GM21825 (cell line): Measurements from ENCODE around the gene MRPL38.
"Not testable (repeated sequence)": the region's sequence is repeated elsewhere in the genome, so short reads cannot be mapped to it uniquely, and the experiment has no call there.

Source experiments
- ATAC-seq: cut with Tn5 transposase; IDR thresholded peaks from one replicate; pipeline ENCODE4 v1.9.1; 2021; ENCODE audit warnings: mild to moderate bottlenecking, moderate library complexity; ENCODE audit not compliant: unreplicated experiment

Gene MRPL38

GRCh38 chr17:75876938-75877751 is 27.5 kb downstream of the MRPL38 start:
- ATAC-seq: no peak

GRCh38 chr17:75876190-75876937 is 28.3 kb downstream of the MRPL38 start:
- ATAC-seq: no peak

- no peak for ATAC-seq
These were observed 28.8 kb downstream of the MRPL38 start for GRCh38 chr17:75875940-75876189.

- no peak for ATAC-seq
These were observed 29.3 kb downstream of the MRPL38 start for GRCh38 chr17:75875182-75875939.

GRCh38 chr17:75874323-75875181 is 30.1 kb downstream of the MRPL38 start:
- no peak for ATAC-seq

GRCh38 chr17:75873587-75874322 is 30.9 kb downstream of the MRPL38 start:
- no peak for ATAC-seq

- ATAC-seq: no peak
These were observed 32.0 kb downstream of the MRPL38 start for GRCh38 chr17:75872434-75873351.

- ATAC-seq: not testable (repeated sequence)
These were observed 34.5 kb downstream of the MRPL38 start for GRCh38 chr17:75870228-75870627.

- ATAC-seq: no peak
These were observed 35.2 kb downstream of the MRPL38 start for GRCh38 chr17:75869282-75870141.

GRCh38 chr17:75868730-75869281 is 35.9 kb downstream of the MRPL38 start:
- not testable (repeated sequence) for ATAC-seq

- not testable (repeated sequence) for ATAC-seq
These were observed 39.1 kb downstream of the MRPL38 start for GRCh38 chr17:75865404-75866188.

- ATAC-seq: not testable (repeated sequence)
These were observed 39.8 kb downstream of the MRPL38 start for GRCh38 chr17:75864887-75865286.

GRCh38 chr17:75864448-75864871 is 40.2 kb downstream of the MRPL38 start:
- peak; percentile 87 for ATAC-seq

GRCh38 chr17:75861927-75862317 is 42.8 kb downstream of the MRPL38 start:
- no peak for ATAC-seq

GRCh38 chr17:75859358-75859757 is 45.3 kb downstream of the MRPL38 start:
- ATAC-seq: not testable (repeated sequence)

- ATAC-seq: no peak
These were observed 48.5 kb downstream of the MRPL38 start for GRCh38 chr17:75856062-75856756.
